Neuronal stem cell (in vitro differentiated cells): ENCODE results near the gene MBP.

ENCODE experiments used
- DNase-seq: peaks from one replicate; pipeline ENCODE4 v3.0.0-alpha.2; 2013; ENCODE audit warnings: low spot score
- H2AFZ ChIP-seq: one replicate; pipeline ENCODE4 v1.6.1; 2013; ENCODE audit warnings: mild to moderate bottlenecking, low read length, inconsistent platforms
- H2AK5ac ChIP-seq: 2 replicates; pipeline ENCODE4 v1.6.1; 2013; ENCODE audit warnings: low read depth, mild to moderate bottlenecking, inconsistent platforms, low read length, moderate library complexity, mixed read lengths
- H2BK120ac ChIP-seq: 2 replicates; pipeline ENCODE4 v1.6.1; 2013; ENCODE audit warnings: low read depth, mild to moderate bottlenecking, inconsistent platforms, low read length, moderate library complexity, mixed read lengths
- H2BK12ac ChIP-seq: one replicate; pipeline ENCODE4 v1.6.1; 2013; ENCODE audit warnings: low read length, inconsistent platforms
- H2BK15ac ChIP-seq: 2 replicates; pipeline ENCODE4 v1.6.1; 2013; ENCODE audit warnings: mild to moderate bottlenecking, low read length, inconsistent platforms, mixed read lengths
- H2BK5ac ChIP-seq: one replicate; pipeline ENCODE4 v1.6.1; 2013; ENCODE audit warnings: inconsistent platforms, mild to moderate bottlenecking, low read length, moderate library complexity
- H3K14ac ChIP-seq: one replicate; pipeline ENCODE4 v1.6.1; 2013; ENCODE audit warnings: low read length, inconsistent platforms
- H3K18ac ChIP-seq: 2 replicates; pipeline ENCODE4 v1.6.1; 2013; ENCODE audit warnings: low read length, inconsistent platforms
- H3K23ac ChIP-seq: 2 replicates; pipeline ENCODE4 v1.6.1; 2013; ENCODE audit warnings: low read depth, mild to moderate bottlenecking, mixed read lengths, low read length, inconsistent platforms; ENCODE audit not compliant: poor library complexity
- H3K27ac ChIP-seq: replicated peaks from 3 replicates; pipeline ENCODE4 v1.5.1; 2013; ENCODE audit warnings: low read length, inconsistent platforms
- H3K27me3 ChIP-seq, 3 experiments: 2 replicates each; pipeline ENCODE4 v1.6.1; 2013; ENCODE audit warnings: low read length in 3 of 3, mild to moderate bottlenecking in 2 of 3, inconsistent platforms in 1 of 3, low read depth in 1 of 3, mixed read lengths in 1 of 3, moderate library complexity in 1 of 3; ENCODE audit not compliant: control insufficient read depth in 3 of 3, insufficient read depth in 3 of 3
- H3K36me3 ChIP-seq, 2 donors: replicated peaks in 1 of 2; 2 replicates each; pipeline ENCODE4 v1.6.1; 2013; ENCODE audit warnings: low read length in 2 of 2; ENCODE audit not compliant: control insufficient read depth in 2 of 2, insufficient read depth in 2 of 2
- H3K4ac ChIP-seq: 2 replicates; pipeline ENCODE4 v1.6.1; 2013; ENCODE audit warnings: inconsistent platforms, mild to moderate bottlenecking, low read length, moderate library complexity
- H3K4me1 ChIP-seq, 2 donors: 1 replicate in 1 of 2; 2 replicates in 1 of 2; pipeline ENCODE4 v1.6.1; 2013; ENCODE audit warnings: low read length in 2 of 2, low read depth in 1 of 2; ENCODE audit not compliant: control insufficient read depth in 2 of 2, insufficient read depth in 1 of 2
- H3K4me2 ChIP-seq: one replicate; pipeline ENCODE4 v1.6.1; 2013; ENCODE audit warnings: mild to moderate bottlenecking, low read length, inconsistent platforms; ENCODE audit not compliant: insufficient read depth, poor library complexity, severe bottlenecking
- H3K4me3 ChIP-seq, 2 donors: 2 replicates each; pipeline ENCODE4 v1.5.1; 2013; ENCODE audit warnings: low read length in 2 of 2, mild to moderate bottlenecking in 2 of 2, inconsistent platforms in 1 of 2, moderate library complexity in 1 of 2
- H3K79me1 ChIP-seq: one replicate; pipeline ENCODE4 v1.6.1; 2013; ENCODE audit warnings: low read depth, mild to moderate bottlenecking, inconsistent platforms, low read length, moderate library complexity
- H3K9ac ChIP-seq: one replicate; pipeline ENCODE4 v1.6.1; 2013; ENCODE audit warnings: mild to moderate bottlenecking, low read depth, low read length, inconsistent platforms; ENCODE audit not compliant: poor library complexity
- H3K9me3 ChIP-seq, 2 donors: replicated peaks in 1 of 2; 2 replicates each; pipeline versions ENCODE3 to v1.6.1; 2013; ENCODE audit warnings: low read length in 2 of 2, mild to moderate bottlenecking in 2 of 2, inconsistent platforms in 1 of 2, low read depth in 1 of 2, mixed read lengths in 1 of 2, moderate library complexity in 1 of 2; ENCODE audit not compliant: control insufficient read depth in 2 of 2, insufficient read depth in 1 of 2
- H4K8ac ChIP-seq: one replicate; pipeline ENCODE4 v1.6.1; 2013; ENCODE audit warnings: low read depth, mild to moderate bottlenecking, inconsistent platforms, low read length, moderate library complexity
- H4K91ac ChIP-seq: one replicate; pipeline ENCODE4 v1.6.1; 2013; ENCODE audit warnings: low read length, low read depth, mild to moderate bottlenecking, inconsistent platforms; ENCODE audit not compliant: poor library complexity
- WGBS, 2 donors: extraction: QIAGEN DNeasy Blood & Tissue Kit; methylation state at CpG; one replicate each; pipeline ENCODE4 v1.1.7; 2013; ENCODE audit warnings: missing lambda C conversion rate in 2 of 2, mixed read lengths in 1 of 2; ENCODE audit not compliant: insufficient read length in 2 of 2, insufficient replicate concordance in 1 of 2; ENCODE audit errors: extremely low coverage in 2 of 2; 5-methylcytosine and 5-hydroxymethylcytosine counted together

MBP gene

DNA sequence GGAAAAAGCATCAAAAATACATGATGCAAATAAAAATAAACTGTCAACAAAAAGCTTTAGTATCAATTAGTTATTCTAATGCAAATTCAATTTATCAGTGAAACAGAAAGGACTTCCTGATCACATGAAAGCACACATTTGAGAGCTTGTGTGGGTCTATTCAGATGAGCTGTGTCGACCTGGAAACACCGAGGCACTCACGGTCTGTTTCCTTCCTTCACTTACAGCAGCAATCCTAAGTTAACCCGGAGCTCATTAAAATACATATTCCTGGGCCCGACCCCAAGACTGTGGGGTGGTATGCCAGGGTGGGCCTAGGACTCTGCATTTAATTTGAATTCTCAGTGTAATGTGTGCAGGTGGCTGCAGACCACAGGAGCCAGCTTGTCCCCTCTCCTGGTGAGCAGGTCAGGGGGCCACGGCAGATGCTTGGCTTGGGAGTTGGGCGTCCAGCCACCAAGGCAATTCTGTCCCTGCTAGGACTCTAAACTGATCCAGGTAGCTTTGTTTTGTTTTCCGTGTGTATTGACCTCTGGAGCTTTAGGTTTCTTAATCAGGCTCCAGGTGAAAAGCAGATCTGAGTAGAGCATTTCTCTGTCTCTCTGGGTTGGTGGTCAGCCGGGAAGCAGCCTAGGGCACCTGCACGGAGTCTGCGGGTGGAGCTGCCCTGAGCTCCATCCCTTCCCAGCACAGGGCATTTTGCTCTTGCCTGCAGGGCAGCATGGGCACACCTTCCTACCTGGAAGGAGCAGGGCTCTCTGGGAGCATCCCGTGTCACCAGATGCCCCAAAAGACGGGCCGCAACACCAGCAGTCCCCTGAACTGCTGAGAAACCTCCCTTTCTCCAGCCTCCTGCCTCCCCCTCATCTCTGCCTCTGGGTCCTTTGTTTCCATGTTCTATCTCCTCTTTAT, 9.0 kb downstream of the MBP start:
- H2BK5ac ChIP-seq = no peak overlapping the region
- peaks cover 0 to 12% (median 0%) of the 10 kb centered on the region in 3 experiments for H3K27me3 ChIP-seq
- no peak overlapping the region for H3K14ac ChIP-seq
- H3K4me1 ChIP-seq = no peaks in the 10 kb centered on the region
- peak overlapping the region; percentile 11 for H3K18ac ChIP-seq
- no peak overlapping the region for H3K4me2 ChIP-seq
- peaks cover 0 to 4% of the 10 kb centered on the region in 2 donors for H3K9me3 ChIP-seq
- no peak overlapping the region for H4K8ac ChIP-seq
- no peak overlapping the region for H3K23ac ChIP-seq
- no peak overlapping the region for H3K4me3 ChIP-seq
- H3K27ac ChIP-seq = no peak overlapping the region
- H2BK120ac ChIP-seq = no peak overlapping the region
- H4K91ac ChIP-seq = no peak overlapping the region
- H2AK5ac ChIP-seq = no peak overlapping the region
- peak overlapping the region; percentile 64 for H3K9ac ChIP-seq
- no peak overlapping the region for H2AFZ ChIP-seq
- H3K36me3 ChIP-seq = no peaks in the 10 kb centered on the region
- H3K79me1 ChIP-seq = no peaks in the 10 kb centered on the region
- no peak overlapping the region for H2BK12ac ChIP-seq
- no peak overlapping the region for H2BK15ac ChIP-seq
- no CpG with 5 or more reads among the region's 14 CpGs for WGBS, 2 donors
- H3K4ac ChIP-seq = no peak overlapping the region
- DNase-seq = no peak

DNA sequence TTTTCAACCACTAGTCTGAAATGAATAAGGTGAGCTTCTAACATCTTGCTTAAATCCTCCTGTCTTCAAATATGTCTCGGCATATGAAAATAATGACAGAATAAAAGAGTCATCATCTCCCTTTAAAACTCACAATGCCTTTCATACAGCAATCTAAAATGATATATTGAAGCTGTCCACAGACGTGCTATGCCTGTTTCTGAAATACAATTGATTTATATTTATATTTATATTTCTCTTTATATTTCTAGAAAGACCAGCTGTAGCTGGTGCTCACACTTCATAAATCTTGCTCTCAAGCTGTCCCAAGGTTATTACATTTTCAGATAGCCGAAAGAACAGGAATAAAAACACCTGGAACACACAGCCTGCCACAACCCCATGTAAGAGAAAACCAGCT, 11.1 kb downstream of the MBP start:
- no peaks in the 10 kb centered on the region for H3K27me3 ChIP-seq
- no peak overlapping the region for H2AK5ac ChIP-seq
- H3K9ac ChIP-seq = no peak overlapping the region
- H3K14ac ChIP-seq = no peak overlapping the region
- H2AFZ ChIP-seq = no peak overlapping the region
- no peak overlapping the region for H2BK120ac ChIP-seq
- H3K4me2 ChIP-seq = no peak overlapping the region
- H3K79me1 ChIP-seq = no peaks in the 10 kb centered on the region
- no peaks in the 10 kb centered on the region for H3K4me1 ChIP-seq
- no peak overlapping the region for H3K23ac ChIP-seq
- H3K4me3 ChIP-seq = no peak overlapping the region
- no peak overlapping the region for H2BK5ac ChIP-seq
- WGBS, 2 donors = no CpG with 5 or more reads among the region's 3 CpGs
- no peaks in the 10 kb centered on the region for H3K36me3 ChIP-seq
- no peak overlapping the region for H3K4ac ChIP-seq
- H2BK12ac ChIP-seq = no peak overlapping the region
- H4K8ac ChIP-seq = no peak overlapping the region
- DNase-seq = no peak
- H3K9me3 ChIP-seq = peaks cover 0 to 4% of the 10 kb centered on the region in 2 donors
- no peak overlapping the region for H3K27ac ChIP-seq
- H3K18ac ChIP-seq = no peak overlapping the region
- H4K91ac ChIP-seq = no peak overlapping the region
- no peak overlapping the region for H2BK15ac ChIP-seq

DNA sequence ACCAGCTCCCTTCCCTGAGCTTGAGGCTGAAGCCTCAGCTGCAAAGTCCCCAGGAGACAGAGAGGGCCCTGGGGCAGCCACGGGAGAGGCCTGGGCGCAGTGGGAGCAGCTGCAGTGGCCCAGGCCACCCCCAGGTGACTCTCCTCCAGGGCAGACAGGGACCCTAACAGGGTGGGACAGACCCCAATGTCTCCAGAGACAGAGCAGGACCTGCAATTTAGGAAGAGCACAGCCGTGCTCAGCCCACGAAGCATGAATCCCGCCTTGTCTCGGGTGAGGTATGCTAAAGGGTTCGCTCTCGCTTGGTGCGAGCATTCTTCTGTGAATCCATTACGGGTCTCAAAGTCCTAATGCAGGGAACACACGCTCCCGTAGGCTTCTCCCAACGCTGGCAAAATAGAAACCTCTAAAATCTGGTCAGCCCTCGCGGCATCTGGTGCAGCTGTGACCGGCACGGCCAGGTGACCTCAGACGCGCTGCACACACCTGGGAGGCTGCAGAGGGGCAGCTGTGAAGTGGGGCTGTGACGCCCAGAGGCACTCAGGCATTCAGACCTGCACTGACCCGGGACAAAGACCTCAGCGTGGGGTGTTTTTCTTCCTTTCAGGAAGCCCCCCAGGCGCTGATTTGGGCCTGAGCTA, 12.6 kb downstream of the MBP start:
- no peak overlapping the region for H2AFZ ChIP-seq
- H3K27me3 ChIP-seq = no peaks in the 10 kb centered on the region
- H3K9ac ChIP-seq = no peak overlapping the region
- H3K23ac ChIP-seq = no peak overlapping the region
- WGBS, 2 donors = no CpG with 5 or more reads among the region's 23 CpGs
- H3K4me2 ChIP-seq = no peak overlapping the region
- H2BK15ac ChIP-seq = peak overlapping the region; percentile 30
- H4K8ac ChIP-seq = no peak overlapping the region
- no peak overlapping the region for H2AK5ac ChIP-seq
- H3K14ac ChIP-seq = no peak overlapping the region
- H3K9me3 ChIP-seq = peaks cover 0 to 4% of the 10 kb centered on the region in 2 donors
- no peak overlapping the region for H4K91ac ChIP-seq
- no peaks in the 10 kb centered on the region for H3K36me3 ChIP-seq
- H2BK12ac ChIP-seq = peak overlapping the region; percentile 58
- no peak overlapping the region for H3K27ac ChIP-seq
- peak overlapping the region; percentile 33 for H3K18ac ChIP-seq
- peak overlapping the region; percentile 58 for H2BK5ac ChIP-seq
- no peak overlapping the region for H2BK120ac ChIP-seq
- H3K79me1 ChIP-seq = no peaks in the 10 kb centered on the region
- no peak overlapping the region for H3K4me3 ChIP-seq
- no peak overlapping the region for H3K4ac ChIP-seq
- H3K4me1 ChIP-seq = peaks cover 0 to 3% of the 10 kb centered on the region in 2 donors
- DNase-seq = no peak
